Activated CD4-positive, alpha-beta T cell treated with anti-CD3 and anti-CD28 coated beads, Interleukin-2, Interleukin-4, amounts not matched to agents 100 ng/mL and 50 ng/mL, durations not matched to agents 16 hours and 8 hours (primary cell): ENCODE results near the gene UEVLD.

Experiments
- DNase-seq: peaks from one replicate; pipeline ENCODE4 v3.0.0-alpha.2; 2020; ENCODE audit warnings: low spot score

The UEVLD gene

DNA sequence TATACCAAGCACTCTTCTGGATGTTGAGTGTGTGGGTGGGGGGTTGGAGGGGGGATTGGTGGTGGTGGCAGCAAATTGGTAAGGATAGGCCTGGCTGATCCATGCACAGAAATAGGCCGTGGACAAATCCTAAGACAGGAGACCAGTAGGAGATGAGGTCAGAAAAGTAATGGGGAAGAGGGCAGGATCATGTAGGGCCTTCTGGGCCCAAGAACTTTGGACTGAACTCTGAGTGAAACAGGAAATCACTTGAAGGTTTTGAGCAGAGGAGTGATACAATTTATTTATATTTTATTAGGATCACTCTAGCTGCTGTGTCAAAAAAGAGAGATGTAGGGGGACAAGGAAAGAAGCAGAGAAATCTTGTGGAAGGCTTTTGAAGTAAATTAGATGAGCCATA, 90.5 kb downstream of the UEVLD start:
- no peak for DNase-seq

DNA sequence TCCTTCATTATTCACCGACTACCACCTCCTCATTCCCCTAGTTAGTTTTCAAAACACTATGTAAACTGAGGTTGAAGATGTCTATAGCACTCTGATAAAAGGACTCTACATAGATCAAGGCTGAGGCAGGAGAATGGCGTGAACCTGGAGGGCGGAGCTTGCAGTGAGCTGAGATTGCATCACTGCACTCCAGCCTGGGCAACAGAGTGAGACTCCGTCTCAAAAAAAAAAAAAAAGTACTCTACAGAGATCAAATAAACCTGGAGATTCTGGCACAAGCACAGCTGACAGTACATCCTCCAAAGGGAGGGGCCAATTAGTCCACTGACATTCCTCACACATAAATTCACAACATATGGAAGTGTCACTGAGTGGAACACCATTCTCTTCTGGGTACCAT, 92.8 kb downstream of the UEVLD start:
- no peak for DNase-seq

DNA sequence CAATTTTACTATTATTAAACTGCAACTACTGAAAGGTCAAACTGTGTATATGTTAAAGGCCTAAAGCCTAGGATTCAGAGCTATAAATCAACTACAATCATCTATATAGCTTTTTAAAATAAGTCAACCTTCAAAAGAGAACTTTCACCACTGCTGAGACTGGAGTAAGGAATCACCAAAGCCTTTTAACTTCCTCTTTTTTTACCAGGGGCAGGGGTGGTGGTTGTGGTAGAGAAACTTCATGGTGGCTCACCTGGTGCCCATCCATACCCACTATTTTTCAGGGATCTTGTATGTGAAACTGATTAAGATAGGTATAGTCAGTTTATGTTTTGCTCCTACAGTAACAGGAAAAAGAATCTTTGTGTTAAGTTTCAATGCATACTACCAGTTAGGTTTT, 93.3 kb downstream of the UEVLD start:
- no peak for DNase-seq

DNA sequence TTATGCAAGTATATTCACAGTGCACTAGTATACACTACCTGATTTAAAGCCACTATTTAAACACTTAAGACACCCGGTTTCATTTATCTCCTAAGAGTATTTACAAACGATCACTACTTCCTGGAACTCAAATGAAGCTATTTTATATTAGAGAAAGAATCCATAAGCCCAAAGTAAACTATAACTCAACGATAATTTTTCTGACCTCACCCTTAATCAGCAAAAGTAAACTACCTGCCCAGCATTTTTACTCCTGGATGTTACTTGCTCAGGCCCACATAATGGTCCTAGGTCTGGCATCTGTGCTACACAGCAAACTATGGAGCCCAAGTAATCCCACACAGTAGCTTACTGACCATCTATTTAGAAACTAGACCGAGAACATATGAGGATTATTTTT, 95.2 kb downstream of the UEVLD start:
- no peak for DNase-seq

DNA sequence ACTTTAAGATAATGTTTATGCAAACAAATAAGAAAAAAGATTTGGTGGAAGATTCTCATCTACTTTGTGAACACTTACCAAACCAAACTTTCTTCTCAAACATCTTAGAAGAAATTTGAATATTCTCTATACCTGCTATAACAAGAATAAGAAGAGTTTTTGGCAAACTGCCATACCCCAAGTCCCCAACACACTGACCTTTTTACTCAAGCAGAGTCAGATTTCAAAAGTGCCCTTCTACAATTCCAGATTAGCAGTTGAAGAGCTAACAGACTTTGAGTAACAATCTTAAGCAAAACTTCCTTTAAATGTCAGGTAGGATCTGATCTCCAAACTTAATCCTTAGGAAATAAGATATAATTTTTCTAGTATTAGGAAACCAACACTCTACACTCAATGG, 95.6 kb downstream of the UEVLD start:
- no peak for DNase-seq

DNA sequence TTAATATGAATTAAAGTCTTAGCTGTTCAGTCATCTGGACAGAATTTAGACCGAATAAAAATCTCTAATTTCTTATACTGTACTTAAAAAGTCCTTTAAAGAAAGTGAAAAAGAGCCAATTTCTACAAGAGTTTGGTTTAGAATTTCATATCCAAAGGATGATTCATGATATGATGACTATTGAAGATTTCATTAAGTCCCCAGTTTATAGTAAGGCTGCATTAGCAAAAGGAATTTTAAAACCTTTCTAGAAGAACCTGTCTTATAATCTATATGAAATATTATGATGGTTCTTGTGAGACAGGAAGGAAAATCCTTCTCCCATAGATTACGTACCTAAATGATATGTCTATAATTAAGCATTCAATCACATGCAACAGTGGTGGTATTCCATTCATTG, 96.6 kb downstream of the UEVLD start:
- no peak for DNase-seq

DNA sequence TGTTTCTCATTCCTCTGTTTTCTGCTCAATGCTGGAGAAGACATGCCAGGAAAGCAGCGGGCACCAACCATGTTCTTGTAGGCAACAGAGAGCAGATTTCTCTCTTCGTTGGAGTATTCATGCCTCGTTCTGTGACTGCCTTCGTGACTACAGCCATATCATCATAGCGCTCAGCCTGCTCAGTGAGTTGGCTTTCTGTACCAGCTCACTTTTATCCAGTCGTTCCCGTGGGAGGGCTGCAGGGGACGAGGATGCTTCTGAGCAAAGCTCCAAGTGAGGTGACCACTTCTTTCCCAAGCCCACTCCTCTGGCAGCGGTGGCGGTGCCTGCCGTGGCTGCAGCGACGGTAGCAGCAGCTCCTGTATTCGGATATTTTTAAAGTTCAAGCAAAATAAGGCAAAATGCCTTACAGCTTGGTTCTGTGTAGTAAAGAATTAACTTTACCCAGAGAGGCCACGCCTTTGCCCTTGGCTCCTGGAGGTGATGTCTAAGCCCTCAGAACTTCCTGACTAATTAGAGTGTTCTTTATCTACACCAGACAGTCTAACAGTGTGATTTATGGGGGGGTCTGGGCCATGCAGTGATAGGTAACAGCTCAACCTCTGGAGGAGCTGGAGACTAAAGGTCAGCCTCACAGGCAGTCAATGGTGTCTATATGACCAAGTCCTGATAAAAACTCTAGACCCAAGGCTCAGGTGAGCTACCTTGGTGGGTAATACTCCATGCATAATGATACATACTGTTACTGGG, 97.6 kb downstream of the UEVLD start:
- DNase-seq, result no peak

DNA sequence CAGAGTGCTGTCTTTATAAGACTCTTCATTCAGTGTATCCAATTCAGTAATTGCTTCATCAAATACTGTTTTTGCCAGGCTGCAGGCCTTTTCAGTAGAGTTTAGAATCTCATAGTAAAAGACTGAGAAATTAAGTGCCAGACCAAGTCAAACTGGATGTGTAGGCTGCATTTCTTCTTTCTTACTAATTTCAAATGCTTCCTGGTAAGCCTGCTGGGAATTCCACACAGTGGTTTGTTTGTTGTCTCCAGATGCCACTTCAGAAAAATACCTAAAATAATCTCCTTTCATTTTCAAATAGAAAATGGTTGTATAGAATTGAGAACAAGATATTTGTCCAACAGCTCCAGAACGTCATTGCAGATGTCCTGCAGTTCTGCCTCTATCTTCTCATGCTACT, 98.2 kb downstream of the UEVLD start:
- no peak for DNase-seq

DNA sequence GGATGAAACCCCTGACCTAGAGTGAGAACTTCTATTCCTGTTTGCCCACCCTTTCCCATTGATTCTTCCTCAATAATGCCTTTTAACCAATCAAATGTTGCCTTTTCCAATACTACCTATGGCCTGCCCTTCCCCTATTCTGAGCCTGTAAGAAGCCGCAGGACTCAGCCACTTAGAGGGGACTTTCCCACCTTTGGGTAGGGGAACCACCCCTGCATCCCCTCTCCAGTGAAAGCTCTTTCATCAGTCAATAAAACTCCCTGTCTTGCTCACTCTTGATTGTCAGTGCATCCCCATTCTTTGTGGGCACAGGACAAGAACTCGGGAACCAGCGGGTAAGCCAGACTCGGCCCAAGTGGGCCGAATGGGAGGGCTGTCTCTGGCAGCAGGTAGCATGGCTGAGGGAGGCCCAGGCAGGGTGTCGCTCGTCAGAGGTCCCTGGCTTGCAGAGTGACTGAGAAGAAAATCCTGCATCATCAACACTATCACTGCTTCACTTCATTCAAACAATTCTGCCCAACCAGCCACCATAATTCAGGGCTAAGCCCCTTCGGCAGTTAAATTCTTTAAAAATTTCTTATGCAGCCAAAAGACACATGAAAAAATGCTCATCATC, 102.5 kb downstream of the UEVLD start:
- DNase-seq, result no peak
